ENCODE results near the gene NUDT1. TPM values are rescaled to one million over a fixed set of nuclear protein-coding genes. Genes with fewer than 3 reads are reported as not detected.

NUDT1 gene
- total RNA-seq, 2 experiments from 2014 or later: 12.8 to 13.0 TPM

GRCh38 chr7:2201128-2201527 lies 40.9 kb upstream of the NUDT1 start:
- Mint-ChIP-seq H3K27ac (no peak overlapping the region), H3K9me3 (no peaks in the 10 kb centered on the region), H3K27me3 (no peaks in the 10 kb centered on the region), H3K4me1 (ENCODE audit: low read depth) (peaks cover 4% of the 10 kb centered on the region), H3K36me3 (ENCODE audit: low read depth) (peaks cover 30% of the 10 kb centered on the region), H3K4me3 (no peak overlapping the region)
- ATAC-seq (ENCODE audit: poor library complexity) (no peak), DNase-seq (no peak)
- H3K4me3 ChIP-seq (ENCODE audit: low read length): no peak overlapping the region
- ChIA-PET CTCF (no interaction called here), POLR2A (no interaction called here)
- H3K9me3 ChIP-seq (ENCODE audit: control insufficient read depth in 1 of 2, insufficient read depth in 1 of 2, low read length in 2 of 2): peaks cover 0 to 18% of the 10 kb centered on the region in 2 experiments
- TF ChIP-seq CTCF (IDR thresholded peaks at IDR 0.05): no peak
- no peak overlapping the region for H3K27ac ChIP-seq (ENCODE audit: low read depth in 1 of 2, low read length in 2 of 2)
- H3K36me3 ChIP-seq (ENCODE audit: insufficient read depth, low read length): peaks cover 15% of the 10 kb centered on the region
- no peaks in the 10 kb centered on the region for H3K27me3 ChIP-seq (ENCODE audit: control insufficient read depth in 1 of 2, insufficient read depth in 2 of 2, low read length in 2 of 2)
- no peaks in the 10 kb centered on the region for H3K4me1 ChIP-seq (ENCODE audit: insufficient read depth, low read length)
- intact Hi-C loops (cut with DNase I, micrococcal nuclease): loop anchor here (10.0 kb wide), 2 partner anchors 306 to 536 kb away; no protein-coding TSS in a partner anchor

GRCh38 chr7:2201686-2202360 lies 40.2 kb upstream of the NUDT1 start:
- intact Hi-C loops (cut with DNase I, micrococcal nuclease): loop anchor here (10.0 kb wide), 2 partner anchors 307 to 537 kb away; no protein-coding TSS in a partner anchor
- Histone ChIP-seq H3K27me3 (ENCODE audit: control insufficient read depth in 1 of 2, insufficient read depth in 2 of 2, low read length in 2 of 2) (no peaks in the 10 kb centered on the region), H3K4me1 (ENCODE audit: insufficient read depth, low read length) (no peaks in the 10 kb centered on the region), H3K36me3 (ENCODE audit: insufficient read depth, low read length) (peaks cover 18% of the 10 kb centered on the region), H3K4me3 (ENCODE audit: low read length) (no peak overlapping the region), H3K27ac (ENCODE audit: low read depth in 1 of 2, low read length in 2 of 2) (no peak overlapping the region), H3K9me3 (ENCODE audit: control insufficient read depth in 1 of 2, insufficient read depth in 1 of 2, low read length in 2 of 2) (peaks cover 0 to 11% of the 10 kb centered on the region in 2 experiments)
- ATAC-seq (ENCODE audit: poor library complexity): no peak
- Mint-ChIP-seq H3K36me3 (ENCODE audit: low read depth) (peaks cover 25% of the 10 kb centered on the region), H3K4me1 (ENCODE audit: low read depth) (peaks cover 4% of the 10 kb centered on the region), H3K27me3 (no peaks in the 10 kb centered on the region), H3K4me3 (no peak overlapping the region), H3K9me3 (no peaks in the 10 kb centered on the region), H3K27ac (no peak overlapping the region)
- CTCF ChIA-PET: no interaction called here
- no peak for TF ChIP-seq CTCF (IDR thresholded peaks at IDR 0.05)
- peak in 2 of 14 experiments; percentile 7 to 27 for DNase-seq
- POLR2A ChIA-PET: no interaction called here

GRCh38 chr7:2202361-2202761 lies 39.7 kb upstream of the NUDT1 start:
- peaks cover 0 to 5% of the 10 kb centered on the region in 2 experiments for H3K9me3 ChIP-seq (ENCODE audit: control insufficient read depth in 1 of 2, insufficient read depth in 1 of 2, low read length in 2 of 2)
- no peaks in the 10 kb centered on the region for H3K27me3 ChIP-seq (ENCODE audit: control insufficient read depth in 1 of 2, insufficient read depth in 2 of 2, low read length in 2 of 2)
- Mint-ChIP-seq H3K4me3 (no peak overlapping the region), H3K27me3 (no peaks in the 10 kb centered on the region), H3K27ac (no peak overlapping the region), H3K36me3 (ENCODE audit: low read depth) (peaks cover 24% of the 10 kb centered on the region), H3K9me3 (no peaks in the 10 kb centered on the region), H3K4me1 (ENCODE audit: low read depth) (peaks cover 4% of the 10 kb centered on the region)
- intact Hi-C loops (cut with DNase I, micrococcal nuclease): loop anchor here (10.0 kb wide), 2 partner anchors 308 to 538 kb away; no protein-coding TSS in a partner anchor
- TF ChIP-seq CTCF (IDR thresholded peaks at IDR 0.05): no peak
- CTCF ChIA-PET: no interaction called here
- no peaks in the 10 kb centered on the region for H3K4me1 ChIP-seq (ENCODE audit: insufficient read depth, low read length)
- H3K27ac ChIP-seq (ENCODE audit: low read depth in 1 of 2, low read length in 2 of 2): no peak overlapping the region
- DNase-seq (peak in 1 of 14 experiments; percentile 17), ATAC-seq (ENCODE audit: poor library complexity) (no peak)
- H3K4me3 ChIP-seq (ENCODE audit: low read length): no peak overlapping the region
- POLR2A ChIA-PET: no interaction called here
- peaks cover 22% of the 10 kb centered on the region for H3K36me3 ChIP-seq (ENCODE audit: insufficient read depth, low read length)
